ENCODE measurements around the gene PIEZO1. TPM values are rescaled to one million over a fixed set of nuclear protein-coding genes. Genes with fewer than 3 reads are reported as not detected.

The PIEZO1 gene
- polyA plus RNA-seq, 1 of the 3 experiments (the other 2 are of a cell fraction) = 184 TPM

GRCh38 chr16:88692861-88693260, 92.2 kb downstream of the PIEZO1 start:
- no peak for TF ChIP-seq POLR2AphosphoS5 (IDR thresholded peaks at IDR 0.05; ENCODE audit: low read depth, low read length)
- TF ChIP-seq IRF3 (IDR thresholded peaks at IDR 0.05; ENCODE audit: low read depth, low read length) = no peak
- TF ChIP-seq FOXJ3 (CRISPR knock-in tag; IDR thresholded peaks at IDR 0.05) = no peak
- no peak for TF ChIP-seq GABPA (IDR thresholded peaks at IDR 0.05; ENCODE audit: low read depth)
- TF ChIP-seq FOXM1 (IDR thresholded peaks at IDR 0.05; ENCODE audit: low read depth) = no peak
- TF ChIP-seq NRF1 (IDR thresholded peaks at IDR 0.05; ENCODE audit: low read depth, low read length) = no peak
- no peak for TF ChIP-seq EP300 (IDR thresholded peaks at IDR 0.05; ENCODE audit: borderline replicate concordance in 1 of 2, low read depth in 1 of 2, low read length in 1 of 2)
- TF ChIP-seq EZH2phosphoT487 (IDR thresholded peaks at IDR 0.05; ENCODE audit: borderline replicate concordance, low read depth) = no peak
- TF ChIP-seq SMC3 (IDR thresholded peaks at IDR 0.05; ENCODE audit: low read depth, low read length) = no peak
- TF ChIP-seq ELF1 (IDR thresholded peaks at IDR 0.05) = no peak
- TF ChIP-seq MAX (IDR thresholded peaks at IDR 0.05; ENCODE audit: low read depth) = no peak
- no peak for TF ChIP-seq FOSL2 (IDR thresholded peaks at IDR 0.05; ENCODE audit: borderline replicate concordance, low read depth)
- H3K4me1 ChIP-seq (ENCODE audit: control insufficient read depth in 1 of 2, insufficient read depth in 2 of 2, low read depth in 1 of 2, low read length in 1 of 2) = peaks cover 0 to 2% of the 10 kb centered on the region in 2 experiments; a peak in 1 of 4 replicates
- H3K27ac ChIP-seq (ENCODE audit: low read depth in 2 of 2, low read length in 1 of 2) = no peak overlapping the region
- ChIA-PET CTCF (no interaction called here), POLR2A (no interaction called here)
- no peak overlapping the region for H3K9ac ChIP-seq
- H3K36me3 ChIP-seq (replicated peaks in 1 of 2; ENCODE audit: control insufficient read depth in 1 of 2, insufficient read depth in 2 of 2, low read length in 1 of 2) = peaks cover 0 to 12% of the 10 kb centered on the region in 2 experiments
- H4K20me1 ChIP-seq (ENCODE audit: insufficient read depth) = no peaks in the 10 kb centered on the region
- H3F3A ChIP-seq (replicated peaks; ENCODE audit: insufficient read depth) = no peaks in the 10 kb centered on the region
- 82% methylated on average over 10 of the region's 10 CpGs for WGBS (ENCODE audit: low lambda C conversion rate)
- no peaks in the 10 kb centered on the region; the same call in 1 of the 2 replicates for H3K27me3 ChIP-seq (ENCODE audit: insufficient read depth)
- no peaks in the 10 kb centered on the region for H3K79me2 ChIP-seq (ENCODE audit: insufficient read depth)
- no peak for DNase-seq
- H3K4me3 ChIP-seq (ENCODE audit: low read depth in 2 of 2, low read length in 1 of 2) = no peak overlapping the region
- no peaks in the 10 kb centered on the region for H3K9me2 ChIP-seq
- no peaks in the 10 kb centered on the region for H3K9me3 ChIP-seq
- H2AFZ ChIP-seq (ENCODE audit: low read depth) = no peak overlapping the region
- no peak overlapping the region for H3K4me2 ChIP-seq

- Histone ChIP-seq H4K20me1 (ENCODE audit: insufficient read depth) (no peaks in the 10 kb centered on the region), H3K9me2 (no peaks in the 10 kb centered on the region), H3K79me2 (ENCODE audit: insufficient read depth) (no peaks in the 10 kb centered on the region), H3K4me2 (no peak overlapping the region), H3K9ac (no peak overlapping the region), H3K36me3 (replicated peaks in 1 of 2; ENCODE audit: control insufficient read depth in 1 of 2, insufficient read depth in 2 of 2, low read length in 1 of 2) (peaks cover 0 to 6% of the 10 kb centered on the region in 2 experiments), H3K9me3 (no peaks in the 10 kb centered on the region), H2AFZ (ENCODE audit: low read depth) (no peak overlapping the region), H3F3A (replicated peaks; ENCODE audit: insufficient read depth) (no peaks in the 10 kb centered on the region), H3K27me3 (ENCODE audit: insufficient read depth) (no peaks in the 10 kb centered on the region; the same call in 1 of the 2 replicates), H3K4me1 (ENCODE audit: control insufficient read depth in 1 of 2, insufficient read depth in 2 of 2, low read depth in 1 of 2, low read length in 1 of 2) (peaks cover 0 to 2% of the 10 kb centered on the region in 2 experiments; a peak in 1 of 4 replicates), H3K27ac (ENCODE audit: low read depth in 2 of 2, low read length in 1 of 2) (no peak overlapping the region), H3K4me3 (ENCODE audit: low read depth in 2 of 2, low read length in 1 of 2) (no peak overlapping the region)
- ChIA-PET POLR2A (no interaction called here), CTCF (no interaction called here)
- no peak for DNase-seq
- WGBS (ENCODE audit: low lambda C conversion rate) = 83% methylated on average over 7 of the region's 26 CpGs
- TF ChIP-seq EZH2phosphoT487 (IDR thresholded peaks at IDR 0.05; ENCODE audit: borderline replicate concordance, low read depth) (no peak), TCF12 (IDR thresholded peaks at IDR 0.05) (no peak), FOSL2 (IDR thresholded peaks at IDR 0.05; ENCODE audit: borderline replicate concordance, low read depth) (no peak), ZBTB33 (IDR thresholded peaks at IDR 0.05; ENCODE audit: borderline replicate concordance, low read depth) (no peak), TEAD4 (IDR thresholded peaks at IDR 0.05; ENCODE audit: borderline replicate concordance, insufficient read depth) (no peak), ELF1 (IDR thresholded peaks at IDR 0.05) (no peak), FOXJ3 (CRISPR knock-in tag; IDR thresholded peaks at IDR 0.05) (no peak), MAX (IDR thresholded peaks at IDR 0.05; ENCODE audit: low read depth) (no peak), IRF3 (IDR thresholded peaks at IDR 0.05; ENCODE audit: low read depth, low read length) (no peak), NRF1 (IDR thresholded peaks at IDR 0.05; ENCODE audit: low read depth, low read length) (no peak), POLR2AphosphoS5 (IDR thresholded peaks at IDR 0.05; ENCODE audit: low read depth, low read length) (no peak), EP300 (IDR thresholded peaks at IDR 0.05; ENCODE audit: borderline replicate concordance in 1 of 2, low read depth in 1 of 2, low read length in 1 of 2) (no peak), REST (IDR thresholded peaks at IDR 0.05; ENCODE audit: low read depth, low read length) (no peak), SMC3 (IDR thresholded peaks at IDR 0.05; ENCODE audit: low read depth, low read length) (no peak)
Observed at GRCh38 chr16:88691924-88692560, 93.0 kb downstream of the PIEZO1 start.

Data from SK-N-SH (cell line).